Mammary epithelial cell (primary cell): ENCODE measurements around the gene C16orf74.

ENCODE experiments used
- CTCF ChIP-seq, 2 donors: IDR thresholded peaks in 1 of 2; conservative IDR thresholded peaks in 1 of 2; 2 replicates each; pipeline ENCODE4 v1.5.1; 2011 to 2012; ENCODE audit warnings: inconsistent platforms in 2 of 2, low read length in 2 of 2, mild to moderate bottlenecking in 2 of 2, control low read depth in 1 of 2, low read depth in 1 of 2; ENCODE audit not compliant: insufficient read depth in 1 of 2; ENCODE audit errors: extremely low read depth in 1 of 2
- EZH2 ChIP-seq: IDR thresholded peaks from 2 replicates; pipeline ENCODE4 v1.6.1; 2012; ENCODE audit warnings: low read length, inconsistent platforms, borderline replicate concordance

DNA sequence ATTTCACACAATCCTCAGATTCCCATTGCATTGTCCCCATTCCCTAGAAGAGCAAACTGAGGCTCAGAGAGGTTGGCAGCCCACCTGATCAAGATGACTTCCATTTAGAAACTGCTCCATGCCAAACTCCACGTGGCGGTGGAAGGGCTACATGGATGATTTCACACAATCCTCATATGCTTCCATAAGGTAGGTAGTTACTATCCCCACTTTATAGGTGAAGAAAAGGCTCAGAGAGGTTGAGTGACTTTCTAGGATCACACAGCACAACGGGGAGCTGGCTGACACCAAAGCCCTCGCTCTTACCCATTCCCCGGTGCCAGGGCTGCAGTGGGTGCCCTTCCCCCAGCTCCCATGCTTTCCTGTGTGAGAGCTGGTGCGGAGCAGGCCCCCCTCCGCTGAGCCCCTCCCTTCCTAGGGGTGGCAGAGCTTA is 52.4 kb downstream of the C16orf74 start:
- no peak for TF ChIP-seq CTCF (conservative IDR thresholded peaks at IDR 0.05 in 1 of 2, IDR thresholded peaks at IDR 0.05 in 1 of 2; ENCODE audit: extremely low read depth in 1 of 2, insufficient read depth in 1 of 2, low read depth in 1 of 2, low read length in 2 of 2)
- no peak for TF ChIP-seq EZH2
